Occipital lobe (tissue), 2 donors: ENCODE measurements around the gene AARS2. TPM values are rescaled to one million over a fixed set of nuclear protein-coding genes. Genes with fewer than 3 reads are reported as not detected.

ENCODE experiments used
- DNase-seq: peaks from one replicate; lab custom pipeline; 2025; lab: John Stamatoyannopoulos, UW
- total RNA-seq: library from RNA; depleted of rRNA; stranded (reverse); fragments of >200 nt; gene quantifications from one replicate; pipeline ENCODE4 v1.2.3, GENCODE V29; 2014

Gene AARS2
- total RNA-seq, 1 donor from 2014 or later: 14.5 TPM

GRCh38 chr6:44263354-44264100, 49.6 kb downstream of the AARS2 start:
- DNase-seq: no peak

GRCh38 chr6:44262467-44263353, 50.4 kb downstream of the AARS2 start:
- no peak for DNase-seq

- no peak for DNase-seq
Observed at GRCh38 chr6:44261581-44261980, 51.6 kb downstream of the AARS2 start.

- DNase-seq: no peak
Observed at GRCh38 chr6:44260451-44261297, 52.5 kb downstream of the AARS2 start.

- no peak for DNase-seq
Observed at GRCh38 chr6:44260011-44260410, 53.1 kb downstream of the AARS2 start.

GRCh38 chr6:44258921-44259320, 54.2 kb downstream of the AARS2 start:
- DNase-seq: no peak

GRCh38 chr6:44258325-44258863, 54.8 kb downstream of the AARS2 start:
- DNase-seq: no peak

- DNase-seq: no peak
Observed at GRCh38 chr6:44257753-44258324, 55.3 kb downstream of the AARS2 start.

- peak; percentile 76 for DNase-seq
Observed at GRCh38 chr6:44257025-44257752, 56.0 kb downstream of the AARS2 start, which contains the start of gene SLC35B2. SLC35B2 (minus strand) TSS chr6:44257528; CDS start chr6:44257410, 118 bp downstream.

GRCh38 chr6:44256775-44257024, 56.4 kb downstream of the AARS2 start:
- DNase-seq: no peak

GRCh38 chr6:44255871-44256774, 57.0 kb downstream of the AARS2 start:
- DNase-seq: no peak

- no peak for DNase-seq
Observed at GRCh38 chr6:44255105-44255808, 57.9 kb downstream of the AARS2 start.

GRCh38 chr6:44254191-44255104, 58.7 kb downstream of the AARS2 start:
- no peak for DNase-seq

GRCh38 chr6:44253307-44254101, 59.6 kb downstream of the AARS2 start:
- no peak for DNase-seq

- DNase-seq: no peak
Observed at GRCh38 chr6:44251576-44252524, 61.3 kb downstream of the AARS2 start.

GRCh38 chr6:44250718-44251123, 62.4 kb downstream of the AARS2 start:
- no peak for DNase-seq
